Nephron (organoid): Measurements from ENCODE around the gene ZRANB1.

Experiments used
- H3K27ac Mint-ChIP-seq, 3 experiments: 2 replicates each; pipeline ENCODE4 v1.8.0; 2020; ENCODE audit warnings: mixed read lengths in 3 of 3, mild to moderate bottlenecking in 2 of 3, moderate library complexity in 1 of 3
- H3K27me3 Mint-ChIP-seq: 2 replicates; pipeline ENCODE4 v1.8.0; 2021; ENCODE audit warnings: low read depth, mild to moderate bottlenecking, moderate library complexity, mixed read lengths
- H3K36me3 Mint-ChIP-seq: 2 replicates; pipeline ENCODE4 v1.8.0; 2020; ENCODE audit warnings: low read depth, mixed read lengths
- H3K4me1 Mint-ChIP-seq: 2 replicates; pipeline ENCODE4 v1.8.0; 2020; ENCODE audit warnings: mixed read lengths
- H3K4me3 Mint-ChIP-seq, 3 experiments: 2 replicates each; pipeline ENCODE4 v1.8.0; 2020; ENCODE audit warnings: mild to moderate bottlenecking in 3 of 3, mixed read lengths in 3 of 3, moderate library complexity in 2 of 3
- H3K9me3 Mint-ChIP-seq: 2 replicates; pipeline ENCODE4 v1.8.0; 2020; ENCODE audit warnings: mixed read lengths
- TF ChIP-seq, protein P1 (sequence below), 3 experiments: fragments of 200-600 bp; sonication (generic); IDR thresholded peaks; one replicate each; pipeline ENCODE4 v1.5.0; 2021; ENCODE audit warnings: antibody characterized with exemption in 3 of 3; ENCODE audit not compliant: unreplicated experiment in 3 of 3

Gene ZRANB1

DNA sequence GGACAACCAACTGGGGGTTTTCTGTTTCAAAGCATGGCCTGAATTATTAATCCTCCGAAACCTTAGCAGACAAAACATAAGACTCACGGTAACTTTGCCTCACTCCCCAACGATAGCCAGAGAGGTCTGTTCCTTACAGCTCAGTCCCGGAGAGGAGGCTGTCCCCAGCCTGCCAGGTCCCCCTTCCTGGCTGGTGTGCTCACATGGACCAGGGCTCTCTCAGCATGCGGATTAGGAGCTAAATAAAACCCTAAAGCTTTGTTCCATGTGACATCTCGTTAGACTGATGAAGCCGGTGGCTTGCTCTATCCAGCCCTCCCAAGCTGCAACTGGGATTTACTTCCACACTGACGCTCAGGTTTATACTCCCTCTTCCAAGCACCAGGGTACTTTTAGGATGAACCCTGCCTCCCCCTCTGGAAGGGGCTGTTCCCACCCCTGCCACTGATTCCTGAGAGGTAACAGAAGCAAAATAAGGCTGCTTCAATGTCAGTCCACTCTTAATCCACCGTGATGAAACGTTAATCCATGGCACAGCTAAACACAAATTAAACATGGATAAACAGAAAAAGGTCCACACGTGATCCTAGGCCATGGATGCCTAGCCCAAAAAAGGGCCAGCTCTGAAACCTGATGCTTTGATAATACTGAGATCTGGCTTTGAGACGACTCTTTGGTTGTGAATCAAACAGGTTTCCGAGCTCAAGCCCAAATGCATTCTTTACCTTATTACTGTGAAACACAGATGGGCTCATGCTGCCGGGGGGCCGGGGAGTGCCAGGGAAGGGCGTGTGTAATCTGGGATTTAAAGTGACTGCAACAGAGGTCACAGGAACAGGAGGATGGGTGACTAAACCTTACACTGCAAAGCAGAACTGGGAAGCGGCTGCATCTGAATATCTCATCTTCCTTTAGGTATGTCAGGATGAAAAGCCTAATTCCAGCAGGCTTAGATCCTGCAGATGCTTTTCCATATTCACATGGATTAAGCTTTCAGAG is 86.2 kb downstream of the ZRANB1 start:
- H3K27me3 Mint-ChIP-seq = no peaks in the 10 kb centered on the region
- peaks cover 62% of the 10 kb centered on the region for H3K4me1 Mint-ChIP-seq
- no peaks in the 10 kb centered on the region for H3K9me3 Mint-ChIP-seq
- peak overlapping the region; percentile 22 to 38 (median 27) for H3K27ac Mint-ChIP-seq
- TF ChIP-seq, protein P1, sequence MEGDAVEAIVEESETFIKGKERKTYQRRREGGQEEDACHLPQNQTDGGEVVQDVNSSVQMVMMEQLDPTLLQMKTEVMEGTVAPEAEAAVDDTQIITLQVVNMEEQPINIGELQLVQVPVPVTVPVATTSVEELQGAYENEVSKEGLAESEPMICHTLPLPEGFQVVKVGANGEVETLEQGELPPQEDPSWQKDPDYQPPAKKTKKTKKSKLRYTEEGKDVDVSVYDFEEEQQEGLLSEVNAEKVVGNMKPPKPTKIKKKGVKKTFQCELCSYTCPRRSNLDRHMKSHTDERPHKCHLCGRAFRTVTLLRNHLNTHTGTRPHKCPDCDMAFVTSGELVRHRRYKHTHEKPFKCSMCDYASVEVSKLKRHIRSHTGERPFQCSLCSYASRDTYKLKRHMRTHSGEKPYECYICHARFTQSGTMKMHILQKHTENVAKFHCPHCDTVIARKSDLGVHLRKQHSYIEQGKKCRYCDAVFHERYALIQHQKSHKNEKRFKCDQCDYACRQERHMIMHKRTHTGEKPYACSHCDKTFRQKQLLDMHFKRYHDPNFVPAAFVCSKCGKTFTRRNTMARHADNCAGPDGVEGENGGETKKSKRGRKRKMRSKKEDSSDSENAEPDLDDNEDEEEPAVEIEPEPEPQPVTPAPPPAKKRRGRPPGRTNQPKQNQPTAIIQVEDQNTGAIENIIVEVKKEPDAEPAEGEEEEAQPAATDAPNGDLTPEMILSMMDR (IDR thresholded peaks at IDR 0.05; ENCODE audit: unreplicated experiment in 3 of 3) = no peak
- no peak overlapping the region for H3K4me3 Mint-ChIP-seq
- peaks cover 47% of the 10 kb centered on the region for H3K36me3 Mint-ChIP-seq

DNA sequence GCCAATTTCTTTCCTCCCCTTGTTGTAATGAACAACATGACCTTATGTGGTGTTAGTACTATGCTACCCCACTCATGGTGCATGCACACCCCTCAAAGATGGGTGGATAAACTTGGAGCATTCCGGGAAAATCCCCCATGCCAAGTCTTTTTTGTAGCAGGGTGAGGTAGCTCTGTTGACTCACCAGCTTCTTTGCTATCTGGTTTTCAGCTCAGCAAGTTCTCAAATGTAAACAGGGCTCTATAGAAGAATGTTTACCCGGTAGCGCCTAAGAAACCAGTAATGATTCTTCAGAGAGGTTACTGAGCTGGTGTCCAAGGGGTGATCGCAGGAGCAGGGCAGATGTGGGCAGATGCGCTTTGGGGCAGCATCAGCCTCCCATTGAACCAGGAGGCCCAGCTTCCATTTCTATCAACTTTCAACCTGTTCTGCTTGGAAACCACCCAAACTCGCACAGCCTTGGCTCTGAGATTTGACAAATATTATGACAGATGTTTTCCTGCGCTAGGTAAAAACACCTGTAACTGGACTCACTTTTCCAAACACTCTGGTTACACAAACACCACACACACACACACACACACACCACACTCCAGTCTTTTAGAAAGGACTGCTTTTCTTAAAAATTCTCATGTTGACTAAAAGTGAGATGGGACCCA is 87.8 kb downstream of the ZRANB1 start:
- peak overlapping the region; percentile 44 to 85 (median 83) for H3K27ac Mint-ChIP-seq
- no peaks in the 10 kb centered on the region for H3K9me3 Mint-ChIP-seq
- no peaks in the 10 kb centered on the region for H3K27me3 Mint-ChIP-seq
- peaks cover 33% of the 10 kb centered on the region for H3K36me3 Mint-ChIP-seq
- peak overlapping the region in 2 of 3 experiments; percentile 19 to 31 for H3K4me3 Mint-ChIP-seq
- peaks cover 50% of the 10 kb centered on the region for H3K4me1 Mint-ChIP-seq
- TF ChIP-seq, protein P1 (IDR thresholded peaks at IDR 0.05; ENCODE audit: unreplicated experiment in 3 of 3) = no peak

DNA sequence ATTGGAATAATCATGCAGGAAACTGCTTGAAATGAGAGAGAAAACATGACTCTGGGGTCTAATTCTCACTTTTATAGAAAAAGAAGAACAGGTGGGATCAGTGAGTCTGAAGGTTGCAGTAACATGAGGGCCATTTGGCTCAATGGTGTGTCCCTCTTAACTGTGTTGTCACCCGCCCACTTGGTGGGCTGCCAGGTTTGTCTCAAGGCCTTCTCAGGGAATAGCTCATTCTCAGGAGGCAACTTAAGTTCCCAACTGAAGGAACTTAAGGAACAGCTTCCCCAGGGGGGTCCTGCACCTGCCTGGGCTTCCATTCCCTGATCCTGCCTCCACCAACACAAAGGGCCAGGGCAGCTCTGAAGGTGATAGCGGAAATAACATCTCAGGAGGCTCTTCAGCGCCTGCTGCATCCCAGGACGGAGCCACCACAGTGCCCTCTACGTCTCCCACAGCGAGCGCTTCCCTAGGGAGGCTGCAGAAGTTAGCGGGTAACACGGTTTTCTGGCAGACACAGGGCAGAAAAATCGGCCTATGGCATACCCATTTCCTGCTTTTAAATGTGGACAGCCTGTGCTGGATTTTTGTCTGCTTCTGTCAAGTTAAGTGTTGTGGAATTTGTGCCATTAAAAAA is 88.8 kb downstream of the ZRANB1 start:
- no peak overlapping the region for H3K4me3 Mint-ChIP-seq
- H3K36me3 Mint-ChIP-seq = peaks cover 35% of the 10 kb centered on the region
- H3K27ac Mint-ChIP-seq = no peak overlapping the region
- H3K4me1 Mint-ChIP-seq = peaks cover 50% of the 10 kb centered on the region
- H3K27me3 Mint-ChIP-seq = no peaks in the 10 kb centered on the region
- TF ChIP-seq, protein P1 (IDR thresholded peaks at IDR 0.05; ENCODE audit: unreplicated experiment in 3 of 3) = no peak
- H3K9me3 Mint-ChIP-seq = no peaks in the 10 kb centered on the region

DNA sequence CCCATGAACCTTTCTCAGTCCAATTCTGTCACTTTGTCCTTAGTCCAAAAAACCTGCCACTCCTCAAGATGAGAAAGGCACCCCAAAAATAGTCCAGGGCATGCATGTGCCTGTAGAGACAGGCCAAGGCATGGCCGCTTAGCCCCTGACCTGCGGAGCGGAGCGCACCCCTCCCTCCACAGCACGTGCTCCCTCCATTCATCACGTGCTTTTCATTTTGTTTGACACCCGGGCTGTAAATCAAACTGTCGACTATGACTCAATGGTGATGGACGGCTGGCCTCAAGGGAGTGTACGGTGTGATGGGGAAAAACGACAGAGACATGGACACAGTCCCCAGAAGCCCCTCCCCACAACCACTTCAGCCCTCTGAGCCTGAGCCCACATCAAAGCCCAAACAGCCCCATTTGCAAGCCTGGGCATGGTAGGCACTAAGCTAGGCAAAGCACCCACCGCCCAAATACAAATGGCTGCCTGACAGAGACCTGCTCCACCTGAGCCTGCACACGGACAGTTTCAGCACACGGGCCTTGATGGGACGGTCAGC is 90.6 kb downstream of the ZRANB1 start:
- no peak overlapping the region for H3K4me3 Mint-ChIP-seq

More for the DNA sequence above, 90.6 kb downstream of the ZRANB1 start:
- Mint-ChIP-seq H3K4me1 (peaks cover 63% of the 10 kb centered on the region), H3K27ac (peak overlapping the region in 2 of 3 experiments; percentile 36 to 37), H3K36me3 (peaks cover 47% of the 10 kb centered on the region), H3K27me3 (no peaks in the 10 kb centered on the region), H3K9me3 (no peaks in the 10 kb centered on the region)
- TF ChIP-seq, protein P1 (IDR thresholded peaks at IDR 0.05; ENCODE audit: unreplicated experiment in 3 of 3) = no peak
